Activated CD8-positive, alpha-beta memory T cell treated with anti-CD3 and anti-CD28 coated beads for 4 hours (primary cell): Measurements from ENCODE around the gene SDR42E1.

Experiments
- DNase-seq, 2 donors: peaks; one replicate each; pipeline ENCODE4 v3.0.0-alpha.2; 2020; ENCODE audit warnings: low read depth in 2 of 2

The SDR42E1 gene, protein sequence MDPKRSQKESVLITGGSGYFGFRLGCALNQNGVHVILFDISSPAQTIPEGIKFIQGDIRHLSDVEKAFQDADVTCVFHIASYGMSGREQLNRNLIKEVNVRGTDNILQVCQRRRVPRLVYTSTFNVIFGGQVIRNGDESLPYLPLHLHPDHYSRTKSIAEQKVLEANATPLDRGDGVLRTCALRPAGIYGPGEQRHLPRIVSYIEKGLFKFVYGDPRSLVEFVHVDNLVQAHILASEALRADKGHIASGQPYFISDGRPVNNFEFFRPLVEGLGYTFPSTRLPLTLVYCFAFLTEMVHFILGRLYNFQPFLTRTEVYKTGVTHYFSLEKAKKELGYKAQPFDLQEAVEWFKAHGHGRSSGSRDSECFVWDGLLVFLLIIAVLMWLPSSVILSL

DNA sequence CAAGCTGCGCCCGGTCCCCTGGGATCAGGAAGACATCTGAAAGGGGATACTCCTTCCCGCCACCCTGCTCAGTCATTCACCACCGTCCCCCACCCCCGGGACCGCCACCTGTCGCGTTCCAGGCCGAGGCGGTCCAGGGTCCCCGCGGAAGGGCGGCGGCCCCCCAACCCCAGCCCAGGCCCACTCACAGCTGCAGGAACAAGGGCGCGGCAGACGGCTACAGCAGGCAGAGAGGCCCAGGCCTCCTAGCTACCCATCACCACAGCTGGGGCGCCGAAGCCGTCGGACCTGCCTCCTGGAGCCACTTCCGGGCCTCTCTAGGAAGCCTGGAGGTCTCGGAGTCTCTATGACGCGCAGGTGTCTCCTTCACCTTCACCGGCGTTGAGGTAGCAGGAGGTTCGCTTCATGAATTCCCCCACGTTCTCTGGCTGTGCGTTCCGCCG lies at the start of gene SDR42E1:
Gene SDR42E1, minus strand, starts transcription at position 272 of the 443 bp plus-strand sequence. CDS start 10,612 bp downstream, outside the sequence.
- peak; percentile 24 to 25 for DNase-seq

DNA sequence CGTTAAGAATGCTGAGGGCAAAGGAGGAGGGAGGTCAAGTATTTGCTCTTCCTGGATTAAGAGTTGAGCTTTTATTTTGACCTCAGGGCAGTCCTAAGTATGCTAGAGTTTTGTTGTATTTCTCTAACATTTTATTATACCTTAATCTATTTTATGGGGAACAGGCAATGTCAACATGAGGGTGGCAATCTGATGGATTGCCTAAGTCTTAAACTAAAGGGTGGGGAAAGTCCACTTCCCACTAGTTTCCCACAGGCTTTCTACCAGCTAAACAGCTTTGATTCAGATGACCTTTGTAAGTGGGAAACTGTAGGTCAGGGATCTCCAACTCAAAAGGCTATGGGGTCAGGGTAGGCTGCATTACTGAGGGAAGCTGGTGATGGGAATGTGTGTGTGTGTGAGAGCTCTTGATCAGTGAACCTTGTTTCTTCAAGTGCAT lies 48.7 kb upstream of the SDR42E1 start:
- DNase-seq, result no peak

DNA sequence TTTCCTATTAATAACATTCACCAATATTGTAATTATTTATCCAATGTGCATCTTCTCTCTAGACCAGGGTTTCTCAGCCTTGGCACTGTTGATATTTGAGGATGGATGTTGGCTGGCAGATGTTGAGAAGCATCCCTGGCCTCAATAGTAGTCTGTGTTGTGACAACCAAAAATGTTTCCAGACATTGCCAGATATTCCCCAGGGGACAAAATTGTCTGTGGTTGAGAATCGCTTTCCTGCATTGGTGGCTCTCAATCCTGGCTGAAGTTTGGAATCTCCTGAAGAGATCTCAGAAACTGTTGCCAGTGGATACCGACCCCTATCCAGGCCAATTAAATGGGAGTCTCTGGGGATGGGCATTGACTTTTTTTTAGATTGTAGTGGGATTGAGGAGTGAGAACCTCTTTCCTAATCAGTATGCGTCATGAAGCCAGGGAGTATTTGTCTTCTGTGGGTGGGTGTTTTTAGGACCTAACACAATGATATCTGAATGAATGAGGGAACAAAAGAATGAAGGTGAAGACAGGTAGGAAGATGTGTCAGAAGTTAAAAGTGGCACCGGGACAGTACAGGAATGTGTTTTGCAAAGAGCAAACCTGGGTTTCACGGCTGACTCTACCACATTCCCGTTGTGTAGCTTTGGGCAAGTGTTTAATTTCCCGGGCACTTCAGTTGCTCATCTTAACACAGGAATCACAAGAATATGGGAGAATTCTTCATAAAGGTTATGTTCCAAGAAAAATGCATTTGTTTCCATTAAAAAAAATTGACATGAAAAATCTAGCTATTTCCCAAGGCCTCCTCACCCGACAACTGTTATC lies 48.1 kb upstream of the SDR42E1 start:
- DNase-seq, result no peak

DNA sequence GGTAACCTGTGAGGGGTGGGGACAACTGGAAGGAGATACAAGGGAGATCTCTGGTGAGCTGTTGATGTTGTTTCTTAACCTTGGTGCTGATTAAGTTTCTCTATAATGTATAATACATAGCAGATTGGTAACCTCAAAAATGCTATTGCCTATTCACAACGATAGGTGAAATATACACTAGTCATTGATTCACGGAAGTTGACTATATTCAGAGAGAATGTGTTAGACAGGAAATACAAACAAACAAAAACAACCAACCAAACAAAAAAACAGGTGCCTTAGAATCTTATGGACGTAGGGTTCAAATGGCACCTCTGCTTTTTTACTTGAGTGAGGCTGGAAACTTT lies 45.3 kb upstream of the SDR42E1 start:
- no peak for DNase-seq

DNA sequence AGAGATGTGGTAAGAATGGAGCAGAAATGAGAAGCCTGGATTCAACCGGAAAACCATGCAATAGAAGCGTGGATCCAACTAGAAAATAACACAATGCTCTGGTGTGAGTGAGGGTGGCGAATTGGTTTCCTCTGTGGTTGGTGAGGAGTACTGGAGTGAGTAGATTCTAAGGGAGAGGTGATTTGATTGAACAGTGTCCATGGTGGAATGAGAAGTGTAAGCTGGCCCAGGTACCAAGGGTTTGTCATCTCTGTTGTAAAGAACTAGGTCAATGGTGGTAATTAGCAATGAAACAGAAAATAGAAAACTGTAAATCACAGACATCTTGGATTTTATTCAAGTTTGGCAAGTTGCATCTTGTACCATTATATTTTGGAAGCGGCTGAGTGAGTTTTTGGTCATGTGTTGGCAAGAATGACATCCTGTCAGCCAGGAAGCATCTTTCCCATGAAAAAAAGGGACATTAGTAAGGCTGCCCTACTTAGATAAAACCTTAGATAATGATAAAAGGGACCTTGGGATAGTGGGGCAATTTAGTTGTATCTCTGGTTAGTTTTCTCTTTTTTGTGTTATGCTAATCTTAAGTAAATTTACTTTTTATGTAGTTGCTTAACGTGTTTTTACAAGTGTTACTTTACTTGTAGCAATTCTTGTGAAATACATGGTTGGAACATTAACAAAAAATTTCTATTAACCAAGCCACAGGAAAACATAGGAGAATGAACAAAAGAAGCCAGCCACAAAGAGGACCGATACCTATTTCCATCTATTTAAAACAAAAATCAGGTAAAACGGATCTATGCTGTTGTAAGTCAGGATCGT lies 44.7 kb upstream of the SDR42E1 start:
- no peak for DNase-seq

DNA sequence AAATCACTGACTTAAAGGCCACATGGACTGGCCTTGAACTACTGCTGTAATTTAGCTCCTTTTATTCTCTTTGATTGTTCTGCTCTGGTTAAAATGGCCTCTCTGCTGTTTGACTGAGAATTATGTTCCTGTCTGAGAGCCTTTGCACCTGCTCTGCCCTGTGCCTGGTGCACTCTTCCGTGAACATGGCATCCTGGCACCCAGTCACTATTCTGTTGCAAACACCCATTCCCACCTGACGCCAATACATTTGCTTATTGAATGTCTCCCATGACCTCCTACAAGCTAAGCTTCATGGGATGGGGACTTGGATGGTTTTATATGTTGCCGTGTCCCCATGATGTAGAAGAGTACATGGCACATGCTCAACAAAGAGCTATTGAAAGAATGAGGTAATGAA lies 43.8 kb upstream of the SDR42E1 start:
- DNase-seq, result no peak

DNA sequence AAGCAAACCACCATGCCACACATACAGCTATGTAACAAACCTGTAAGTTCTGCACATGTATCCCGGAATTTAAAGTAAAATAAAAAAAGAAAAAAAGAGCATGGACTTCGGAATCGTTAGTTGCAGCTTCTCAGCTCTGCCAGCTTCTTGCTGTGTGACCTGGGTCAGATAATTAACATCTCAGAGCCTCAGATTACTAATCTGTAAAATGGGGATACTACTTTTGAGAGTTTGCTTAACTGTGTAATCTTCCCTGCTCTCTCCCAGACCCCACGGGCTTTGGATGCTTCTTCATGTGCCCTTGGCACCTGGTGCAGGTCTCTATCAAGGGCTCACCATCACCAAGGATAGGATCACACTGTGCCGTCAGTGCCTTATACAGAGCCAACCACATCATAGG lies 40.4 kb upstream of the SDR42E1 start:
- no peak for DNase-seq

DNA sequence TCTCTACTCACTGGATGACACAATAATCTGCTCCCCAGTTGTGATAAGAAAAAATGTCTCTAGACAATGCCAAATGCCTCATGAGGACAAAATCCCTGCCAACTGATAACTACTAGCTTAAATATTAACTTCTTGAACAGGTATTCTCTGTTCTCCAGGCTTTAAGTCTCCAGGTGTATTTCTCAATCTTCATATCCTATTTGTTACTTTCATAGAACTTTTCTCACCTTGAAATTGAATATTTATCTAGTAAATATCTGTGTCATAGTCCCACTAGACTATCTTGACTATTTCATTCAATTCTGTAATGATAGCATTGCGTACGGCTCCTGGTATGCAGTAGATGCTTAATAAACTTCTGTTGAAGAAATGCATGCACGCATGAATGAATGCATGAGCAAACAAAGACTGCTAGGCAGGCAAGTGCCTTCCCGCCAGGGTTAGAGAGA lies 39.7 kb upstream of the SDR42E1 start:
- no peak for DNase-seq

DNA sequence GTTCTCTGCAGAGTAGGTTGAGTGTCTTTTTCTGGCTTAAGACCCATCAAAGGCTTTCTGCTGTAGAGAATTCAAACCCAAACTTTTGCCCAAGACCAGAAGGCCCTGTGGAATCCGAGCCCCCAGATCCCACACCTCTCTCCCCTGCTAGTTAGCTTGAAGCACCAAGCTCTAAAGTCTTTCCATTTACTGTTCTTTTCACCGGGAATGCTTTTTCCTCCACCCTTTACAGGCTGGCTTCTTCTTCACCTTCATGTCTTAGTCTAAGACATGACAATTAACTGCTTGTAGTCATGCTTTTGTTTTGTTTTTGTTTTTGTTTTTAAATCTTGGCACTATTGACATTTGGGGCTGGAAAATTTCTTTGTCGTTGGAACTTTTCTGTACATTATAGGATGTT lies 39.2 kb upstream of the SDR42E1 start:
- no peak for DNase-seq

DNA sequence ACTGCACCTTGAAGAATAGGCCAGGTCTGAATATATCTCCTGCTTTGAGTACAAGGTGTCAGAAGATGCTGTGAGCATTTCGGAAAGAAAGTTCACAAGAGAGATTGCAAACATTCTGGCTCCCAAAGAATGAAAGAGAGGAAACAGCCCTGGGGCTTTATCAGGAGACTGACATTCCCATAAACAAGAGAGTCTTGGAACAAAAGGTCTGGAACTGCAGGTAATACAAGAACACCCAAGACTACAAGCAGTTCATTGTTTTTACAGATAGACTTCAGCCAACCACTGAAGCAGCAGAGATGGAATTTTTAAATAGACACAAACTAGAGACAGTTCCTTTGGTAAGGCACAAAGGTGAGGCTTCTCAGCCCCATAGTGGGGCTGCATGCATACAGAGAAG lies 38.2 kb upstream of the SDR42E1 start:
- DNase-seq, result no peak

DNA sequence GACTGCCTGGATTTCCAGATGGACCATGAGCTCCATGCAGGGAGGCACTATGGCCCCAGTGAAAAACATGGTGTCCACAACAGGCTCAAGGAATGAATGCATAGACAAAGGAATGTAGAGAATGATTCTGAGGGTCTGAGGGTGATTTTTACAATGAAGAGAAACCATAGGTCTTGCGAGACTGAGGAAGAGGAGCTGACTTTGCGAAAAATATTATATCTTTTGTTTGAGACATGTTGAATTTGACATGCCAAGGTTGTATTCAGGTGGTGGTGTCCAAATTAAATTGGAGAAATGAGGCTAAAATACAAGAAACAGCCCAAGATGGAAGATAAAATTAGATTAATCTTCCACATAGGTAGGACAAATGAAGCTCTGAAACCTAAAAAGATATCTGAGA lies 36.5 kb upstream of the SDR42E1 start:
- no peak for DNase-seq

DNA sequence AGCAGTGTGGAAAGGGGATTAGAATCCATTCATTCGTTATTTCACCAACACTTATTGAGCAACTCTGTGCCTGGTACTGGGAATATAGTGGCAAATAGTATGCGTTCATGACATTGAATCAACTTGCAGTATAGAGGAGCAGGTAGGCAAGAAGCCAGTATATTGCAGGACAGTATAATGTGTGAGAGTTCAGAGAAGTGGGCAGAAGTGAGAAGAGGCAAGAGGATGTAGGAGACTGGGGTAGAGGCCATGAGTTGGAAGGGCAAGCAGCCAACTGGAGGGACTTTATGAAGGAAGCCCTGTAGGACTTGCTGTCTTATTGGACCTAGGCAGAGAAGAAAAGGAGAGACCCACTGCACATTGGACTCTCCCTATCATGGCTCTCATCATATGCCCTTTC lies 36.1 kb upstream of the SDR42E1 start:
- no peak for DNase-seq

DNA sequence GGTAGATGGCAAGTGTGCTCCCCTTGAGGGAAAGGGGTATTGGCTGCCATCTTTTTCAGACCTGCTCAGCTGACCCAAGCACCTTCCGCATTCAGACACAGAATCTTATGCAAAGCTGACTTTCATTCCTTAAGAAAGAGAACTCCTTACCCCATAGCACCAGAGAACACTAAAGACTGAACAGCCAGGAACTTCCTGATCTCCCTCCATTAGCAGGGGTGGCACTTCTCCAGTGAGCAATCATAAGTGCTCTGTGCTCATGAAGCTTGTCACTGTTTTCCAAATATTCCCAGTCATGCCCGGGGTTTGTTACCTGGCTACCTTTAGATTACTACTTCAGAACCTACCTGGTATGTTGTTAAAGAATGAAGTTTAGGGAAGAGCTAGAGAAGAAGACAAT lies 35.7 kb upstream of the SDR42E1 start:
- DNase-seq, result no peak

DNA sequence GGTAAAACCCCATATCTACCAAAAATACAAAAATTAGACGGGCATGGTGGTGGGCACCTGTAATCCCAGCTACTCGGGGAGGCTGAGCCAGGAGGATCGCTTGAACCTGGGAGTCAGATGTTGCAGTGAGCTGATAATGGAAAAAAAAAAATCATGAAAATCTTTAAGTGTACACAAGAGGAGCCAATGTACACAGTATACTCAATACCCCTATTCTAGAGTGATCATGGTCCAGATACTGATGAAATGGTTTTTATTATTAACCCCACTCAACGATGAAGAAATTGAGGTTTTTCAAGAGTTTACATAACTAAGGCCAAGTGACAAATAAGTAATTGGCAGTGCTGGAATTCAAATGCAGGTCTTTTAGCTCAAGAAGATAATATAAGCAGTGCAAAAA lies 35.3 kb upstream of the SDR42E1 start:
- no peak for DNase-seq

DNA sequence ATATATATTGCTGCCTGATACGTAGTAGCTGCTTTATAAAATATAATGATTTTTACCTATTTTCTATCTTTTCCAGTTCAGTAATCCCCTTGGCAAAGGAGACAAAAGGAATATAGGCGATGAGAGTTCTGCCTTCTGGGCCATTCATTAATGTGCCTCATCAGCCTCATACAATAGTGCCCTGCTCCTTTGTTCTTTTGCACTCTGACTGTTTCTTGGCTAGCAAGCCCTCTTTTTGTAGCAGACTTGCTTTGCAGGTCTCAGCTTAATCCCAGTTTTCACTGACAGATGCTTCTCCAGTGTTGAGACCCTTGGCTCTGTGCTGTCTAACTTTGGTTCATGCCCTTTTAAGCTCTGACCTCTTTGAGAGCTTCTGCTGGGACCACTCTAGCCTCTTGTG lies 34.2 kb upstream of the SDR42E1 start:
- no peak for DNase-seq

DNA sequence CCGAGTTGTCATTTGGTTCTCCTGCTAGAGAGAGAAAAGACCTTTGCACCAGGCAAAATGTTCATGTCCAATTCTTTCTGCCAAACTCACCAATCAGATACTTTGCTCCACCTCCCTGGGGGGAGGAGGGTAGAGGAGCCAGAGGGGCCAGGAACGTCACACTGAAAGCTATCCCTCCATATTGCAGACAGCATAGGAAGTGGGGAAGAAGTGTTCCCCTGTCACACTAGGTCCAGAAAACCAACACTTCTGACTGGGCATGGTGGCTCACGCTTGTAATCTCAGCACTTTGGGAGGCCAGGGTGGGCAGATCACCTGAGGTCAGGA lies 33.3 kb upstream of the SDR42E1 start:
- no peak for DNase-seq

DNA sequence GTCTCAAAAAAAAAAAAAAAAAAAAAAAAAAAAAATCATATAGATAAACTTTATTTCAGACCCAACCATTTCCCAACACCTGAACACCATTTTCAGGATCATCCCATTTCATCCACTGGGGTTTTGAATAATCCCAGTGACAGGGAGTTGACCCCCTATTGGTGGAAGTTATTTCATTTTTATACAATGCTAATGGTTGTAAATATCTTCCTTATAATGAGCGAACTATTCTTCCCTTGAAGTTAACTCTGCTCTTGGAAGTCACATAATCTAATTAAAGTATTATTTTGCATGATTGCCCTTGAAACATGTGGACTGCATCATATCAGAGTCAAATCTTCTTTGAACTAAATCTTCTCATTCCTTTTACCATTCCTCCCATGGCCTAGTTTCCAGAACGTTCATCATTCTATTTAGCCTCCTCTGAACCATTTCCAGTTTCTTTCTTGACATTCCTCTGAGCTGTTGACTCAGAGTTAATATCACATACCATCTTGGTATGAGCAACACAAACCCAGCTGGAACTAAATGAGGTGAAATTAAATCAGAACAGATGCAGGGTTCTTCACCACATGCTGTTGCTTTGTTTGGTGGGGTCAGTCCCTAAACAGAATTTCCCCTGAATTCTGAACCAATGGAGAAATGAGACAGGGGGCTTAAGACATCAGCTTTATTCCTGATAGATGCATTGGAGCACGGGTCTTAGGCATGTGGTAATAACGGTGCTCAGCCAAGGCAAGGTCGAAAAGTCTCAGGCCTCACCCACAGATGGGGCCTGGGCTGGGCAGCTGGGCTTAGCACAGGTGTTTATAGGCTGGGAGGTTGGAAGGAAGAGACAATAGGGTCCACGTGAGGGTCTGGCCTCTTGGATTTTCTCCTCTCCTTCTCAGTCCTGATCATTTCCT lies 32.7 kb upstream of the SDR42E1 start:
- no peak for DNase-seq

DNA sequence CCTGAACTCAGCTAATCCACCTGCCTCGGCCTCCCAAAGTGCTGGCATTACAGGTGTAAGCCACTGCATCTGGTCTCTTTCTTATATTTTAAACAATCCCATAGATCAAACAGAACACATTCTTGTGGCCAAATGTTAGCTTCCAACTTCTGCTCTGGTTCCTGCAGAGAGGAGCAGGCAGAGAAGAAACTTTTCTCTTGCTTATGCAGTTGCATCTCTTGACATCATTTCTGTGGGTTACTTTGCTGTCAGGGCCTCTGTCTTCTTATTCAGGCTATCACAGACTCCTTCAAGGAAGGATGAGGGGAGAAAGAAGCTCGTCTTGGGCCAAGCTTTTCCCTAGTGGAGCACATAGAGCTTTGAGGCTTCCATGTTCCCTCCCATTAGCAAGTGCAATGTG lies 31.6 kb upstream of the SDR42E1 start:
- no peak for DNase-seq

DNA sequence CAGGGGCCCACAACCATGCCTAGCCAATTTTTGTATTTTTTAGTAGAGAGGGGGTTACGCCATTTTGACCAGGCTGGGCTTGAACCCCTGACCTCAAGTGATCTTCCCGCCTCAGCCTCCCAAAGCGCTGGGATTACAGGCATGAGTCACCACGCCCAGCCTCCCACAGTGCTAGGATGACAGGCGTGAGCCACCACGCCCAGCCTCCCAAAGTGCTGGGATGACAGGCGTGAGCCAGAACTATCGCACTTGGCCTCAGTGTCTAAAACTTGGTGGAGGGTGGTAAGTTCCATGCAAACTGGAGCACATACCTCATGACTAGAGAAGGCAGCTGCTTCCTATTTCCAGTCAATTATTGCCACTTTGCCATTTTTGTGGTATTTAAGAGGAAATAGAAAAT lies 30.9 kb upstream of the SDR42E1 start:
- DNase-seq, result no peak

DNA sequence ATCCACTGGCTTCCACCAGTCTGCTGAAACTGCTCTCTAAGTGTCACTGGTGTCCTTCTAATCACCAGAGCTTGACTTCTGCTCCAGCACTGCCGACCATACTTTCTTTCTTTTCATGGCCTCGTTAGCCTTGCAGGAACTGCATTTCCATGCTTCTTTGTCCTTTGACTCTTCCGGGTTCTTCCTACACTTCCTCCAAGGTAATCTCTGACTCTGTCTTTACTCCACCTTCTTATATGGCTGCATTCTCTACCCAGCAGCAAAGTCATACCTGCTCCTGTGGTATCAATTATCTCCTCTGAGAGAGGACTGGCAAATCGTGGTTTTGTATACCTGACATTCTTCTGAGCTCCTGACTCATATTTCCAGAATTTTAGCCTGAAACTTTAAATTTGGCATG lies 30.3 kb upstream of the SDR42E1 start:
- no peak for DNase-seq

DNA sequence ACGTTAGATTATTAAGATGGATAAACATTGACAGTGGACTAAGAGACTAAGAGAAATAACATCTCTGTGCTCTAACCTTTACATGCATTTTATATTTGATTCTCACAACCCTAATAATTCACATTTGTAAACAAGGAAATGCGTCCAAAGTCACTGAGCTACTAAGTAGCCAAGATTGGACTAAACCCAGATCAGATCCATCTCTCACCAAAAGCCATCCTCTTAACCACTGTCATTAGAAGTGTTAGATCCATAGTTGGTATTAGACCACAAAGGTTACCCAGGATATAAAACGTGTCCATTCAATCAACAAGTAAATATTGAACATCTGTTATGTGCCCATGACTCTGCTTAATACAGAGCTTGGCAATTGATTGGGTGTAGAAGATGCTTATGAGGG lies 29.0 kb upstream of the SDR42E1 start:
- no peak for DNase-seq
